Breast epithelium (tissue), 3 donors: Measurements from ENCODE around the gene RBL2.

ENCODE experiments used
- CTCF ChIP-seq, 3 donors: fragments of 450-650 bp; IDR thresholded peaks; one replicate each; pipeline ENCODE4 v1.5.1; 2016 to 2017; ENCODE audit warnings: antibody characterized with exemption in 3 of 3, mild to moderate bottlenecking in 3 of 3, moderate library complexity in 3 of 3
- POLR2AphosphoS5 ChIP-seq, 3 donors: sonication (generic); formaldehyde crosslinking; IDR thresholded peaks; one replicate each; pipeline ENCODE4 v1.6.1; 2017; ENCODE audit warnings: antibody characterized with exemption in 3 of 3

DNA sequence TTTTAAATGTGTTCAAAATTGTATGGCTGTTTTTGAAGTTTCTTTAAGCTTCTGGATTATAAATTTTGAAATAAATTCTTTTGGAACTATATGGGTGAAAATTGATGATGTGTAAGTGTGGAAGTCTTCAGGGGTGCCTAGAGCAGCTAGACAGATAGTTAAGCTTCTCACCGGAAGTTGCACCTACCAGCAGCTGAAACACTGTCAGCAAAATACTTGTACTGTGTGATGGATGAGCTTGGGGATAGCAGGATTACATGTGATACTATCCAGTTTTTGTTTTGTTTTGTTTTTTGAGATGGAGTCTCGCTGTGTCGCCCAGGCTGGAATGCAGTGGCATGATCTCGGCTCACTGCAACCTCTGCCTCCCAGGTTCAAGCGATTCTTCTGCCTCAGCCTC, 19.7 kb downstream of the RBL2 start:
- no peak for TF ChIP-seq POLR2AphosphoS5 (IDR thresholded peaks at IDR 0.05)
- no peak for TF ChIP-seq CTCF (IDR thresholded peaks at IDR 0.05)
